ENCODE data around the gene CFLAR.
"Not testable (repeated sequence)": the region's sequence is repeated elsewhere in the genome, so short reads cannot be mapped to it uniquely, and the experiment has no call there.

The CFLAR gene

GRCh38 chr2:201116115-201116958 is at the start of gene CFLAR:
Gene CFLAR (plus strand): TSS chr2:201116164. CDS start chr2:201129866, 13,702 bp downstream.
- DNase-seq = peak; percentile 25

GRCh38 chr2:201070948-201071478 is 45.0 kb upstream of the CFLAR start:
- DNase-seq = no peak

GRCh38 chr2:201071479-201072200 is 44.3 kb upstream of the CFLAR start, which contains the start of the genes HYCC2 and NDUFB3:
Gene HYCC2 (minus strand): TSS chr2:201071671. CDS start chr2:201024009, 47,662 bp downstream.
Gene NDUFB3 (plus strand): TSS chr2:201072001. CDS start chr2:201078883, 6,882 bp downstream.
- DNase-seq = peak; percentile 79

DNA sequence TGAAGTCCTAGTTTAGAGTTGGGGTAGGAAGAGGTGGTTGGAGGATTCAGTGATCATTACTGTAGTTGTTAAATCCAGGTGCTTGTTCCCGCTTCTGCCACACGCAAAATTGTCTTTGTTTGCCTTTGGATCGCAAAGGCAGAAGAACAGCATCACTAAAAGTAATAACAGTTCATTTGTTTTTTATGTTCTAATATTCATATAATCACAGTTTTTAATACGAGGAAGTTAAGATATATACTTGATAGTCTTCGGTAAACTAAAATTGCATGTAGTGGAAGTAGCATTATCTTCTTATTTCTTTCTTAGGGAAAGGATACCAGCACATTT is 43.8 kb upstream of the CFLAR start:
- DNase-seq = no peak

GRCh38 chr2:201073071-201073470 is 42.9 kb upstream of the CFLAR start:
- DNase-seq = no peak

DNA sequence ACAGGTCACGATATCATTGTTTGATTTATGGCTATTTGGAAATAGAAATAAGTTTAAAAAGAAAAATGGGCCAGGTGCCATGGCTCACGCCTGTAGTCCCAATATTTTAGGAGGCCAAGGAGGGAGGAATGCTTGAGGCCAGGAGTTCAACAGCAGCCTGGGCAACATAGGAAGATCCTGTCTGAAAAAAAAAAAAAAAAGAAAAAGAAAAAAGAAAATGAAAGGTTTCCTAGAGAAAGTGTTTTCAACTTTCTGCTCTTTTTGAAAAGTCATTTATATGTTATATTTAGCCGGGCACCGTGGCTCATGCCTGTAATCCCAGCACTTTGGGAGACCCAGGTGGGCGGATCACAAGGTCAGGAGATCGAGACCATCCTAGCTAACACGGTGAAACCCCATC is 41.0 kb upstream of the CFLAR start:
- no peak for DNase-seq

- DNase-seq = no peak
Measured at GRCh38 chr2:201084863-201085262, 31.1 kb upstream of the CFLAR start.

DNA sequence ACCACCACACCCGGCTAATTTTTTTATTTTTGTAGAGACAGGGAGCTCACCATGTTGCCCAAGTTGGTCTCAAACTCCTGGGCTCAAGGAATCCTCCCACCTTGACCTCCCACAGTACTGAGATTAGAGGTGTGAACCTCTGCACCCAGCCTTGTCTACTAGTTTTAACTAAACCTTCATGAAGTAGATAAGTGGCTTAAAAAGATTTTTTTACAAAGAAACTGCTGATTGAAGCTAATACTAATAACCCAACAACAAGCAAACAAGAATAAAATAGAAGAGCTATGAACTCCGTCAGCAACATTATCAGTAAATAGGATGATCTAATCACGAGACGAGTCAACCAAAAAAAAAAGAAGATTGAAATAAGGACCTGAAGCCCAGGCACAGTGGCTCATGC is 25.4 kb upstream of the CFLAR start:
- DNase-seq = no peak

DNA sequence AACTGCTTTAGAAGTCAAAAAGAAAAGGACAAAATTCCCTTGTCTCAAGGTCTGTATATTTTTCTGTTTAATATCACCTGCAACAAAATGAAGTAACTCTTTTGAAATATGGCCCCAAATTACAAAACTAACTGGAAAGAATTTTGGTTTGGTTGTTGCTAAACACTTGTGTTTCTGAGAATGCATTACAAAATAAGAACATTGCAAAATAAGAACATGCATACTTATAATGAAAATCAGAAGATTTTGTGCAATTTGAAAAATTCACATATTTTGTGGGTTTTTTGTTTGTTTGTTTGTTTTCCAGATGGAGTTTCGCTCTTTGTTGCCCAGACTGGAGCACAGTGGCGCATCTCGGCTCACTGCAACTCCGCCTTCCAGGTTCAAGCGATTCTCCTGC is 22.4 kb upstream of the CFLAR start:
- DNase-seq = no peak

GRCh38 chr2:201100497-201100896 is 15.5 kb upstream of the CFLAR start:
- DNase-seq = no peak

GRCh38 chr2:201105759-201106158 is 10.2 kb upstream of the CFLAR start:
- DNase-seq = no peak

DNA sequence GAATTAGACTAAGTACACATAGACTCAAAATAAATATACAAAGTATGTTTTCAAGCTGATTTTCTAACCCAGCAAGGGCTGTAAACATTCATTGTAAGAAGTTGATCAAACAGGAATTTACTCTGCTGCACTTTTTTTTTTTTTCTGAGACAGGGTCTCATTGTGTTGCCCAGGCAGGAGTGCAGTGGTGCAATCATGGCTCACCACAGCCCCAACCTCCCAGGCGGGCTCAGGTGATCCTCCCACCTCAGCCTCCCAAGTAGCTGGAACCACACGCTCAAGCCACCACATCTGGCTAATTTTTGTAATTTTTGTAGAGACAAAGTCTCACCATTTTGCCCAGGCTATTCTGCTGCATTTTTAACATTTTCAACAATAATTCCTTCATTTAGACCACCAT is 8.3 kb upstream of the CFLAR start:
- DNase-seq = no peak

DNA sequence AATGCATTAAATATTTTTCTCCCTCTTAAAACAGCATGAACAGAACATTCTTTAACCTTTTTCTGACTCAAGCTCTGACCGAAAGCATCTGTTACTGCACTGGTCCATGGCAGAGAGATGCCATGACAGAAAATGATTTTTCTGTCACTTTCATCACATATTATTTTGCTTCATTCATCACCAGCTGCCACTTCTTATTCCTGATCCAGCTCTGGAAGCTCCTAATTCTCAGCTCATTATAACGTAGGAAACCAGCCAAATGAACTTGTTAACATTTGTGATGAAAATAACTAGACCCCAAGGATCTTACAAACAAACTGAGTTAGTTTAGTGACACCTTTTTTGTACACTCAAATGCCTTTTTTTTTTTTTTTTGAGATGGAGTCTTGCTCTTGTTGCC is 7.6 kb upstream of the CFLAR start:
- DNase-seq = no peak

DNA sequence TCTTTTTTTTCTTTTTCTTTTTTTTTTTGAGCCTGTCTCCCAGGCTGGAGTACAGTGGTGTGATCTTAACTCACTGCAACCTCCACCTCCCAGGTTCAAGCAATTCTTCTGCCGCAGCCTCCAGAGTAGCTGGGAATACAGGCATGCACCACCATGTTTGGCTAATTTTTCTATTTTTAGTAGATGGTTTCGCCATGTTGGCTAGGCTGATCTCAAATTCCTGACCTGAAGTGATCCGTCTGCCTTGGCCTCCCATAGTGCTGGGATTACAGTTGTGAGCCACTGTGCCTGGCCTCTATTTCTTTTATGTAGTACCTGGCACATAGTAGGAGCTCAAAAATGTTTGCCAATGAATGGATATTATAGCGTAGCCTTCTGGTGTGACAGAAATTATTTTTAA is 6.8 kb upstream of the CFLAR start:
- no peak for DNase-seq

DNA sequence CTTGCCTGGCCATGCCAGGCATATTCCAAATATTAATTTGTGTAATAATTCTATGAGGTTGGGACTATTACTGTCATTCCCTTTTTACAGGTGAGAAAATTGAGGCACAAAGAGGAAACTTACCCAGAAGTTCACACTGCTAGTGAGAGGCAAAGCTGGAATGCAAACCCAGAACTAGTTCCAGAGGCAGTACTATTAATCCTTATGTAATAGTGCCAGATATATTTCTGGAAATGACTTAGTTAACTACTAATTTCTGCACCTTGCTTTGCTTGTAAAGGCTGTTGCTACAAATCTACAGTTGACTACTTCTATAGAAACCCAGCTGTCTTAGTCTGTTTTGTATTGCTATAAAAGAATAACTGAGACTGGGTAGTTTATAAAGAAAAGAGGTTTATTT is 5.3 kb upstream of the CFLAR start:
- DNase-seq = no peak

DNA sequence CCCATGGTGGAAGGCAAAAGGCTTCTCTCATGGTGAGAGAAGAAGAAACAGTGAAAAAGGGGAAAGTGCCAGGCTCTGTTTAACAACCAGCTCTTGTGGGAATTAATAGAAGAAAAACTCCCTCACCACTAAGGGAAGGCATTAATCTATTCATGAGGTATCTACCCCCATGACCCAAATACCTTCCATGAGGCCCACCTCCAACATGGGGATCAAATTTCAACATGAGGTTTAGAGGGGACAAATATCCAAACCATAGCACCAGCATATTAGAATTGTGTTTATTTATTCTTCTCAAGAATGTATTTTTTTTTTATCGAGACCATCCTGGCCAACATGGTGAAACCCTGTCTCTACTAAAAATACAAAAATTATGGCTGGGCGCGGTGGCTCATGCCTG is 4.9 kb upstream of the CFLAR start:
- DNase-seq = no peak

DNA sequence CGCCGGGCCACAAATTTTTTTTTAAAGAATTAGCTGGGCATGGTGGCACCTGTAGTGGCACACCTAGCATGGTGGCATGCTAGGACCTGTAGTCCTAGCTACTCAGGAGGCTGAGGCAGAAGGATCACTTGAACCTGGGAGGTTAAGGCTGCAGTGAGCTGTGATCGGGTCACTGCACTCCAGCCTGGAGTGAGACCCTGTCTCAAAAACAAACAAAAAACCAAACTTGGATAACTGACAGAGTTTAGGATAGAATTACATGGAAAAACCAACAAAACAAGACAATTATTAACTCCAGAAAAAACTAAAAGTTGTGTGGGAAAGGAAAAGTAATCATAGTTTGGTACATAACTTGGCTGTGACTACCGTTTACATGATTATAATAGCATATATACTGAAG is 1.6 kb upstream of the CFLAR start:
- no peak for DNase-seq

- no peak for DNase-seq
Measured at GRCh38 chr2:201114846-201115245, 1.1 kb upstream of the CFLAR start.

- no peak for DNase-seq
Measured at GRCh38 chr2:201116959-201117734, 1.2 kb downstream of the CFLAR start.

DNA sequence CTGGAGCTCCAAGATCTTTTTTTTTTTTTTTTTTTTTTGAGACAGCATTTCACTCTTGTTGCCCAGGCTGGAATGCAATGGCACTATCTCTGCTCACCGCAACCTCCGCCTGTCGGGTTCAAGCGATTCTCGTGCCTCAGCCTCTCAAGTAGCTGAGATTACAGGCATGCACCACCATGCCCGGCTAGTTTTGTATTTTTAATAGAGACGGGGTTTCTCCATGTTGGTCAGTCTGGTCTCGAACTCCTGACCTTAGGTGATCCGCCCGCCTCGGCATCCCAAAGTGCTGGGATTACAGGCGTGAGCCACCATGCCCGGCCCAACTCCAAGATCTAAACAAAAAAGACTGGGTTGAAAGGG is 1.8 kb downstream of the CFLAR start:
- not testable (repeated sequence) for DNase-seq

- peak; percentile 44 for DNase-seq
Measured at GRCh38 chr2:201118121-201118960, 2.4 kb downstream of the CFLAR start.

Measured in NCI-H1092 (cell line).